Testis (tissue), 3 donors: ENCODE data around the gene P2RY8. TPM values are rescaled to one million over a fixed set of nuclear protein-coding genes. Genes with fewer than 3 reads are reported as not detected.
A peak's percentile ranks its signal among the peaks of the same experiment; 100 is the strongest.

Experiments
- DNase-seq: peaks from one replicate; pipeline ENCODE4 v3.0.0-alpha.2; 2019
- H3K27ac ChIP-seq, 2 donors: fragments of 200-600 bp; sonication (generic); one replicate each; pipeline ENCODE4 v1.5.1; 2019
- H3K27me3 ChIP-seq: fragments of 200-600 bp; sonication (generic); one replicate; pipeline ENCODE4 v1.5.1; 2019
- H3K36me3 ChIP-seq: fragments of 200-600 bp; sonication (generic); one replicate; pipeline ENCODE4 v1.5.1; 2017; ENCODE audit warnings: low read depth; ENCODE audit errors: missing control alignments
- H3K4me1 ChIP-seq: fragments of 200-600 bp; sonication (generic); one replicate; pipeline ENCODE4 v1.5.1; 2019
- H3K4me3 ChIP-seq, 2 donors: fragments of 200-600 bp; sonication (generic); one replicate each; pipeline ENCODE4 v1.5.1; 2017 to 2019
- H3K9me3 ChIP-seq: fragments of 200-600 bp; sonication (generic); one replicate; pipeline ENCODE4 v1.5.1; 2017
- CTCF ChIP-seq, 3 experiments: fragments of 450-650 bp in 2 of 3; fragments of 200-600 bp in 1 of 3; sonication (generic) in 1 of 3; IDR thresholded peaks; one replicate each; pipeline ENCODE4 v1.5.1; 2016 to 2019; ENCODE audit warnings: antibody characterized with exemption in 3 of 3, mild to moderate bottlenecking in 2 of 3, moderate library complexity in 1 of 3
- POLR2A ChIP-seq: fragments of 450-650 bp; IDR thresholded peaks from one replicate; pipeline ENCODE4 v1.6.1; 2017; ENCODE audit warnings: antibody characterized with exemption, mild to moderate bottlenecking, moderate library complexity
- WGBS, 2 donors: methylation state at CpG; one replicate each; pipeline ENCODE4 v1.1.5; 2018; 5-methylcytosine and 5-hydroxymethylcytosine counted together
- intact Hi-C: fragments of 100-400 bp; cut with DNase I; formaldehyde crosslinking; loops from one replicate; pipeline ENCODE4 v1.15.1; 2023; ENCODE audit warnings: low total_unique reads
- polyA plus RNA-seq: library from polyadenylated mRNA; stranded (reverse); fragments of 350-450 nt; fragmentation: Illumina TruSeq; extraction: RNeasy Lipid Tissue Mini Kit (QIAGEN cat#74804); gene quantifications from one replicate; pipeline ENCODE4 v1.2.3, GENCODE V29; 2014; ENCODE audit warnings: low read depth, low replicate concordance; ENCODE audit not compliant: insufficient read depth
- total RNA-seq, 2 donors: library from RNA; depleted of rRNA; stranded (reverse); fragments of >200 nt; gene quantifications; one replicate each; pipeline ENCODE4 v1.2.3, GENCODE V29; 2016

The P2RY8 gene
- total and polyA plus RNA-seq, 3 donors from 2014 or later: 0.24 to 1.1 (median 0.50) TPM

GRCh38 chrX:1506916-1507315, 30.1 kb downstream of the P2RY8 start:
- no peaks in the 10 kb centered on the region for H3K36me3 ChIP-seq
- 81 to 87% methylated on average over 14 of the region's 15 CpGs for WGBS, 2 donors
- H3K27ac ChIP-seq: no peak overlapping the region
- no peak overlapping the region for H3K4me3 ChIP-seq
- no peaks in the 10 kb centered on the region for H3K27me3 ChIP-seq
- TF ChIP-seq POLR2A: no peak
- H3K4me1 ChIP-seq: no peaks in the 10 kb centered on the region
- no peaks in the 10 kb centered on the region for H3K9me3 ChIP-seq
- intact Hi-C loops: no loop called here
- DNase-seq: no peak

- TF ChIP-seq POLR2A (no peak), CTCF (IDR thresholded peaks at IDR 0.05) (no peak)
- Histone ChIP-seq H3K9me3 (no peaks in the 10 kb centered on the region), H3K27ac (no peak overlapping the region), H3K4me1 (no peaks in the 10 kb centered on the region), H3K36me3 (no peaks in the 10 kb centered on the region), H3K4me3 (no peak overlapping the region), H3K27me3 (no peaks in the 10 kb centered on the region)
- WGBS, 2 donors: 84 to 92% methylated on average over 8 of the region's 8 CpGs
- DNase-seq: no peak
- intact Hi-C loops: no loop called here
Observed at GRCh38 chrX:1502853-1503252, 34.1 kb downstream of the P2RY8 start.

GRCh38 chrX:1502241-1502640, 34.7 kb downstream of the P2RY8 start:
- WGBS, 2 donors: 73 to 76% methylated on average over 10 to 12 of the region's 12 CpGs
- no peak for DNase-seq
- Histone ChIP-seq H3K9me3 (no peaks in the 10 kb centered on the region), H3K27me3 (no peaks in the 10 kb centered on the region), H3K4me1 (no peaks in the 10 kb centered on the region), H3K27ac (no peak overlapping the region), H3K36me3 (no peaks in the 10 kb centered on the region), H3K4me3 (no peak overlapping the region)
- intact Hi-C loops: no loop called here
- TF ChIP-seq POLR2A: no peak
- no peak for TF ChIP-seq CTCF (IDR thresholded peaks at IDR 0.05)

GRCh38 chrX:1500701-1501624, 36.0 kb downstream of the P2RY8 start:
- intact Hi-C loops: no loop called here
- Histone ChIP-seq H3K4me1 (no peaks in the 10 kb centered on the region), H3K27me3 (no peaks in the 10 kb centered on the region), H3K27ac (peak overlapping the region in 1 of 2 donors; percentile 47), H3K4me3 (no peak overlapping the region), H3K36me3 (no peaks in the 10 kb centered on the region), H3K9me3 (no peaks in the 10 kb centered on the region)
- TF ChIP-seq CTCF (IDR thresholded peaks at IDR 0.05) (no peak), POLR2A (no peak)
- WGBS, 2 donors: 73 to 77% methylated on average over 11 to 23 of the region's 23 CpGs
- no peak for DNase-seq

DNA sequence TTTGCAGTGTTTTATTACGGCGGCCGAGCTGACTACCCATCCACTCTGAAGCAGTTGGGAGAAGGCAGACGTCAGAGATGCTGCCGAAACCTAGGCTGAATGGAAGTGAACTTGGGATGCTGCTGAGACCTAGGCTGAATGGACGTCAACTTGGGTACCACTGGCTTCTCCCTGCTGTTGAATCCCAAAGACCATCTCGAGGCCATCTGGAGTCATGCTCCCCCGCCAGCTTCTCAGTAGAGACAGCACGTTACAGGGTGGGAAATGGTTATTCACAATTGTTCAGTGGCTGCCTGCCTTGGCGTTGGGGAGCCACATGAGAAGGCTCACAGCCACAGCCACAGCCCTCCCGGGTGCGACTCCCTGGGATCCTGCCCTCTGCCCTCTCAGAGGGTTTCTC, 40.9 kb downstream of the P2RY8 start:
- Histone ChIP-seq H3K4me3 (no peak overlapping the region), H3K27me3 (no peaks in the 10 kb centered on the region), H3K36me3 (no peaks in the 10 kb centered on the region), H3K4me1 (peaks cover 5% of the 10 kb centered on the region), H3K27ac (no peak overlapping the region), H3K9me3 (no peaks in the 10 kb centered on the region)
- no peak for DNase-seq
- no peak for TF ChIP-seq CTCF (IDR thresholded peaks at IDR 0.05)
- no peak for TF ChIP-seq POLR2A
- intact Hi-C loops: no loop called here
- 70 to 80% methylated on average over 11 to 12 of the region's 12 CpGs for WGBS, 2 donors
